Measurements from ENCODE around the gene NAA35.

DNA sequence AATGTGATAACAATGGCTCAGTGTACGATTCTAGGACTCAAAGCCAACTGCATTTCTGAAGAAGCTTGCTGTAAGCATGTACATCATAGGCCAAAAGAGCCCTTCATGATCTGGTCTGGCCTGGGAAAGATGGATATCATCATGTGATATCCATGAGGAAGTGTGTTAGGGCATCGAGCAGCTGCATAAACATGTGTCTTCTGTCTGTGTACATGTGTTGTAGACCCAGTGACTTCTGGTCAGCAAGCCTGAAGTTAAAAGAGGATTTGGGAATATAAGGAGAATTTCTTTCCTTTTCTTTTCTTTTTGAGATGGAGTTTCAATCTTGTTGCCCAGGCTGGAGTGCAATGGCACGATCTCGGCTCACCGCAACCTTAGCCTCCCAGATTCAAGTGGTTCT is 15.5 kb upstream of the NAA35 start:
- TF ChIP-seq RARB (CRISPR knock-in tag; IDR thresholded peaks at IDR 0.05): no peak
- TF ChIP-seq, protein P1, sequence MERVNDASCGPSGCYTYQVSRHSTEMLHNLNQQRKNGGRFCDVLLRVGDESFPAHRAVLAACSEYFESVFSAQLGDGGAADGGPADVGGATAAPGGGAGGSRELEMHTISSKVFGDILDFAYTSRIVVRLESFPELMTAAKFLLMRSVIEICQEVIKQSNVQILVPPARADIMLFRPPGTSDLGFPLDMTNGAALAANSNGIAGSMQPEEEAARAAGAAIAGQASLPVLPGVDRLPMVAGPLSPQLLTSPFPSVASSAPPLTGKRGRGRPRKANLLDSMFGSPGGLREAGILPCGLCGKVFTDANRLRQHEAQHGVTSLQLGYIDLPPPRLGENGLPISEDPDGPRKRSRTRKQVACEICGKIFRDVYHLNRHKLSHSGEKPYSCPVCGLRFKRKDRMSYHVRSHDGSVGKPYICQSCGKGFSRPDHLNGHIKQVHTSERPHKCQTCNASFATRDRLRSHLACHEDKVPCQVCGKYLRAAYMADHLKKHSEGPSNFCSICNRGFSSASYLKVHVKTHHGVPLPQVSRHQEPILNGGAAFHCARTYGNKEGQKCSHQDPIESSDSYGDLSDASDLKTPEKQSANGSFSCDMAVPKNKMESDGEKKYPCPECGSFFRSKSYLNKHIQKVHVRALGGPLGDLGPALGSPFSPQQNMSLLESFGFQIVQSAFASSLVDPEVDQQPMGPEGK (CRISPR knock-in tag; IDR thresholded peaks at IDR 0.05; ENCODE audit: borderline replicate concordance): no peak
